DOHH2 (cell line): Measurements from ENCODE around the gene DNAH1.

Source experiments
- H3F3A ChIP-seq: fragments of 200-600 bp; sonication (generic), shearing (Covaris generic); 2 replicates; pipeline ENCODE4 v1.6.0; 2016; ENCODE audit warnings: antibody characterized with exemption, mild to moderate bottlenecking; ENCODE audit not compliant: control insufficient read depth, insufficient read depth
- H3K27ac ChIP-seq: fragments of 200-600 bp; sonication (generic); 2 replicates; pipeline ENCODE4 v1.5.1; 2014; ENCODE audit warnings: low read depth, mild to moderate bottlenecking, low read length, moderate library complexity
- H3K27me3 ChIP-seq: fragments of 200-600 bp; sonication (generic); 2 replicates; pipeline ENCODE4 v1.6.1; 2014; ENCODE audit warnings: mild to moderate bottlenecking, low read length, mixed read lengths; ENCODE audit not compliant: control insufficient read depth
- H3K36me3 ChIP-seq: fragments of 200-600 bp; sonication (generic); 2 replicates; pipeline ENCODE4 v1.6.1; 2014; ENCODE audit warnings: mild to moderate bottlenecking, low read length, moderate library complexity, mixed read lengths; ENCODE audit not compliant: control insufficient read depth
- H3K4me1 ChIP-seq: fragments of 200-600 bp; sonication (generic); 2 replicates; pipeline ENCODE4 v1.6.1; 2014; ENCODE audit warnings: mild to moderate bottlenecking, low read length, mixed read lengths; ENCODE audit not compliant: control insufficient read depth
- H3K4me2 ChIP-seq: fragments of 200-600 bp; sonication (generic); 2 replicates; pipeline ENCODE4 v1.6.0; 2014; ENCODE audit warnings: mild to moderate bottlenecking, low read length, moderate library complexity
- H3K4me3 ChIP-seq: fragments of 200-600 bp; sonication (generic); 2 replicates; pipeline ENCODE4 v1.5.1; 2014; ENCODE audit warnings: mild to moderate bottlenecking, low read length, mixed read lengths
- H3K79me2 ChIP-seq: fragments of 200-600 bp; sonication (generic); 2 replicates; pipeline ENCODE4 v1.6.1; 2014; ENCODE audit warnings: mild to moderate bottlenecking, low read length, mixed read lengths; ENCODE audit not compliant: control insufficient read depth
- H3K9me2 ChIP-seq: fragments of 200-600 bp; sonication (generic); replicated peaks from 2 replicates; pipeline ENCODE4 v1.6.1; 2014; ENCODE audit warnings: mild to moderate bottlenecking, low read length, mixed read lengths; ENCODE audit not compliant: control insufficient read depth
- H3K9me3 ChIP-seq: fragments of 200-600 bp; sonication (generic); 2 replicates; pipeline ENCODE4 v1.6.1; 2014; ENCODE audit warnings: antibody characterized with exemption, low read length, mixed read lengths; ENCODE audit not compliant: control insufficient read depth, insufficient read depth
- H4K20me1 ChIP-seq: fragments of 200-600 bp; sonication (generic); 2 replicates; pipeline ENCODE4 v1.6.0; 2014; ENCODE audit warnings: low read depth, mild to moderate bottlenecking, antibody characterized with exemption, low read length, moderate library complexity; ENCODE audit not compliant: control insufficient read depth, insufficient read depth
- EZH2phosphoT487 ChIP-seq: fragments of 200-600 bp; sonication (generic); IDR thresholded peaks from 2 replicates; pipeline ENCODE4 v1.6.1; 2017; ENCODE audit warnings: borderline replicate concordance, mild to moderate bottlenecking, antibody characterized with exemption, low read length, moderate library complexity, mixed read lengths
- TF ChIP-seq, protein P1 (sequence below): fragments of 200-600 bp; sonication (generic); IDR thresholded peaks from one replicate; pipeline ENCODE4 v1.5.1; 2014; ENCODE audit warnings: antibody characterized with exemption, mild to moderate bottlenecking, low read depth, low read length; ENCODE audit not compliant: poor library complexity, severe bottlenecking

The DNAH1 gene

DNA sequence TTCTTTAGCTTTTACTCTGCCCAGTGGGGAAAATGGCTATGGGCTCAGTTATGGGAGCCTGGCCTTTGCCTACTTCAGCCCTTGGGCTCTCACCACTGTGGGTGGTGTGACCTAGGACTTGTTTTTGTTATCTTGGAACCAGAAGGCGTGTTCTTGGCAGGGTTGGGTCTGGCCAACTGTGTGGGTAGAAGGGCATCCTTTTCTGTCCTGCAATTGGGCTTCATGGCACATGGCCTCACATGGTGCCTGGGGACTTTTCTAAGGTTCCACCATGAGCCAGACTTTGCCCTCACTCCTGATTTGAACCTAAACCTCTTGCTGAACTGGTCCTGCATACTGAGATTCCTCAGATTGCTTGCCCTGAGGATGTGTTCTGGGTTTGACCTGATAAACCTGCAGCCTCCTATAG lies 26.8 kb upstream of the DNAH1 start:
- peaks cover 16% of the 10 kb centered on the region for H3K4me1 ChIP-seq
- no peaks in the 10 kb centered on the region for H3K9me2 ChIP-seq
- TF ChIP-seq, protein P1, sequence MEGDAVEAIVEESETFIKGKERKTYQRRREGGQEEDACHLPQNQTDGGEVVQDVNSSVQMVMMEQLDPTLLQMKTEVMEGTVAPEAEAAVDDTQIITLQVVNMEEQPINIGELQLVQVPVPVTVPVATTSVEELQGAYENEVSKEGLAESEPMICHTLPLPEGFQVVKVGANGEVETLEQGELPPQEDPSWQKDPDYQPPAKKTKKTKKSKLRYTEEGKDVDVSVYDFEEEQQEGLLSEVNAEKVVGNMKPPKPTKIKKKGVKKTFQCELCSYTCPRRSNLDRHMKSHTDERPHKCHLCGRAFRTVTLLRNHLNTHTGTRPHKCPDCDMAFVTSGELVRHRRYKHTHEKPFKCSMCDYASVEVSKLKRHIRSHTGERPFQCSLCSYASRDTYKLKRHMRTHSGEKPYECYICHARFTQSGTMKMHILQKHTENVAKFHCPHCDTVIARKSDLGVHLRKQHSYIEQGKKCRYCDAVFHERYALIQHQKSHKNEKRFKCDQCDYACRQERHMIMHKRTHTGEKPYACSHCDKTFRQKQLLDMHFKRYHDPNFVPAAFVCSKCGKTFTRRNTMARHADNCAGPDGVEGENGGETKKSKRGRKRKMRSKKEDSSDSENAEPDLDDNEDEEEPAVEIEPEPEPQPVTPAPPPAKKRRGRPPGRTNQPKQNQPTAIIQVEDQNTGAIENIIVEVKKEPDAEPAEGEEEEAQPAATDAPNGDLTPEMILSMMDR = no peak
- no peak for TF ChIP-seq EZH2phosphoT487
- H3K4me3 ChIP-seq = no peak overlapping the region
- H3K9me3 ChIP-seq = no peaks in the 10 kb centered on the region
- peaks cover 18% of the 10 kb centered on the region for H3K36me3 ChIP-seq
- H3K27ac ChIP-seq = no peak overlapping the region
- no peaks in the 10 kb centered on the region for H3K27me3 ChIP-seq
- H3K4me2 ChIP-seq = peak overlapping the region; percentile 85; the same call in 1 of the 2 replicates
- no peaks in the 10 kb centered on the region for H4K20me1 ChIP-seq
- peaks cover 28% of the 10 kb centered on the region for H3K79me2 ChIP-seq
- H3F3A ChIP-seq = peaks cover 5% of the 10 kb centered on the region; the same call in 1 of the 2 replicates

DNA sequence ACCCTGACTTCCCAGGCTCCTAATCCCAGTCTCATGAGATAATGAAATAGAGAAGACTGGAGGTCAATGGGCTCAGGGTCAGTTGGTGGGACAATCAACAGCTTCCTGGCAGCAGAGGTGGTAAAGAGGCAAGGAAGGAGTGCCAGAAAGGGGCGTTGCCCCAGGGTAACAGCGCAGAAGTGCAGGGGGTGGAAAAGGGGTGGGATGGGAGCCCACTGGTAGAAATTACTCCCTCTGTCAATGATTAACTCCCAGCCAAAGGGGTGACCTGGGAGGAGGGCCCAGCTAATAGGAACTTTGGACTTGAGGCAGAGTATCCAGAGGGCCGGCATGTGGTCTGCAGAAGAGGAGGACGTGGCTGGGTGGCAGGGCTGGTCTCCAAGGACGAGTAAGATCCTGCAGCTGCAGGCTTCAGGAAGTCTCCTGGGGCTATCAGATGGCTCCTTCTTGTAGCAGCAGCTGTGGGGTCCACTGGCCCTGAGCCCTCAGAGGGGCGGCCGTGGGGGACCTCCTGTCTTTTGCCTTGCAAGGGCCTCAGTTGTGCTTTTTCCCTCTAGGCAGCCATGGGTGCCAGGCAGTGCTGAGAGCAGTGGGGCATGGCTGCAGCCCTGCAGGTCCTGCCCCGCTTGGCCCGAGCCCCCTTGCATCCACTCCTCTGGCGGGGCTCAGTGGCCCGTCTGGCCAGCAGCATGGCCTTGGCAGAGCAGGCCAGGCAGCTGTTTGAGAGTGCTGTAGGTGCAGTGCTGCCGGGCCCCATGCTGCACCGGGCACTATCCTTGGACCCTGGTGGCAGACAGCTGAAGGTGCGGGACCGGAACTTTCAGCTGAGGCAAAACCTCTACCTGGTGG lies 26.1 kb upstream of the DNAH1 start:
- Histone ChIP-seq H3K9me3 (no peaks in the 10 kb centered on the region), H3K27ac (no peak overlapping the region), H3K4me1 (peaks cover 16% of the 10 kb centered on the region)

DNA sequence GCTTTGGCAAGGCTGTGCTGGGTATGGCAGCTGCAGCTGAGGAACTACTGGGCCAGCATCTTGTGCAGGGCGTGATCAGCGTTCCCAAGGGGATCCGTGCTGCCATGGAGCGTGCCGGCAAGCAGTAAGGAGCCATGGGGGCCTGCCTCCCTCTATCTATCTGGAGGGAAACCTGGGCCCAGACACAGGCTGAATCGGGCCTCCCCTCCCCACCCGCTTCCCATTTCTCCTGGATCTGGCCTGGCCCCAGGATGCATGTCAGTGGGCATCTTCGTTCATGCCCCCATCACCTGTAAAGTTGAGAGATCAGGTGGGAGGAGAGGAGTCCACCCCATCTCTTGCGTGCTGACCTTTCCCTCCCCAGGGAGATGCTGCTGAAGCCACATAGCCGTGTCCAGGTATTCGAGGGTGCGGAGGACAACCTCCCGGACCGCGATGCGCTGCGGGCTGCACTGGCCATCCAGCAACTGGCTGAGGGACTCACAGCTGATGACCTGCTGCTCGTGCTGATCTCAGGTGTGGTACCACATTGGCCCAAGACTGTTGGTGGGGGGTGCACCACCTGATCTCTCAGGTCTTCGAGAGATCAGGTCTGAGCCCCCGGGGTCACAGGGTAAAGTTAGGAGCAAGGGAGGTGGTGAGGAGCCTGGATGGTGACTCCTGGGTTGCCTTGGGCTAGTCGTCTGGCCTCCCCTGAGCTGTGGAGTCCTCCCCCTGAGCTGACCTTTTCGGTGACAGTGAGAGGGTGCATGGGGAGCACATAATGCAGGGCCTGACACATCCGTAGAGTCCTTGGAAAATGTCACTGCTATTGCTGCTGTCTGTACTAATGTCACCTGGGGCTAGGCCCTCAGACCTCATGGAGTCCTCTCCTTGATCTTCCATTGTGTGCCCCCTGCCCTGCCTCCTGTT lies 25.3 kb upstream of the DNAH1 start:
- Histone ChIP-seq H3K9me3 (no peaks in the 10 kb centered on the region), H3F3A (0 out of 2 replicates have a peak, but pooled peaks cover 2% of the 10 kb centered on the region), H3K79me2 (peaks cover 28% of the 10 kb centered on the region), H3K4me3 (no peak overlapping the region), H3K36me3 (peaks cover 18% of the 10 kb centered on the region), H3K4me2 (no peak overlapping the region), H3K27me3 (no peaks in the 10 kb centered on the region), H4K20me1 (no peaks in the 10 kb centered on the region), H3K9me2 (no peaks in the 10 kb centered on the region), H3K27ac (no peak overlapping the region), H3K4me1 (peaks cover 16% of the 10 kb centered on the region)
- TF ChIP-seq, protein P1 = no peak
- TF ChIP-seq EZH2phosphoT487 = no peak

More for the DNA sequence above, 26.1 kb upstream of the DNAH1 start:
- Histone ChIP-seq H3K79me2 (peaks cover 28% of the 10 kb centered on the region), H3K9me2 (no peaks in the 10 kb centered on the region), H3K4me2 (0 out of 2 replicates have a peak overlapping the region, but pooled peaks have one; percentile 85), H3K4me3 (no peak overlapping the region), H4K20me1 (no peaks in the 10 kb centered on the region), H3K36me3 (peaks cover 18% of the 10 kb centered on the region), H3K27me3 (no peaks in the 10 kb centered on the region), H3F3A (peaks cover 5% of the 10 kb centered on the region; the same call in 1 of the 2 replicates)
- TF ChIP-seq, protein P1 = no peak
- no peak for TF ChIP-seq EZH2phosphoT487
